ENCODE measurements around the gene GFRA1. TPM values are rescaled to one million over a fixed set of nuclear protein-coding genes. Genes with fewer than 3 reads are reported as not detected.

The GFRA1 gene
- total and polyA plus RNA-seq, 2 of the 8 experiments (the other 6 are each of a cell fraction or from before 2014, with no cell fraction given), result 1.1 to 2.0 TPM

DNA sequence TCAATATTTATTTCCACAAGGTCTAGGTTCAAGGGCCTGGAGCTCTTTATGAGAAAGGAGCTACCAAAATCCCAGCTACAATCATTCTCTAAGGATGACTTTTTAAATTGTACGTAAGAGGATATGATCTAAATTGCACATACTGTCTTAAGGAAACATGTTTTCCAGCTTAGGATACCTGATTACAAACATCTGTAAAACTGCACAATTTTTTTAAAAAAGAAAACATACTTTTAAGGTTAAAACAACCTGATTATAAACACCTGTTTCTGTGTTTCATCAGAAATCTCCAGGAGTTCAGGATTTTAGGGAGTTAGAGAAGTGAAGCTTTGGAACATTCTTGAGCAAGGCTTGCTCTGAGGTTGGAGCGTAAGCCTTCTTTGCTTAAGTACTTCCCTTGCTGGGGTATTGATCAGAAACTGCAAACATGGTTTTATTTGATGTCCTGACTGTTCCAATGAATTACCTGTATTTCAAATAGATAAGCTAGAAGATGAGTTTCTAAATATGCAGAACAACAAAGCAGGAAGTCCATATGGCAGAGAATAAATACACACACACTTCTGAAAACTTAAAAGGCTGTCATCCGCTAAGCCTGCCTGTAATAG is 248.6 kb downstream of the GFRA1 start (continued):
- TF ChIP-seq SP1 (IDR thresholded peaks at IDR 0.05; ENCODE audit: low read depth, low read length), result no peak
- no peak for TF ChIP-seq HDAC2 (IDR thresholded peaks at IDR 0.05; ENCODE audit: borderline replicate concordance in 1 of 2, low read depth in 2 of 2, low read length in 2 of 2)
